Caco-2 (cell line): ENCODE measurements around the gene HIVEP3. TPM values are rescaled to one million over a fixed set of nuclear protein-coding genes. Genes with fewer than 3 reads are reported as not detected.

Source experiments
- BruUV-seq: library from RNA; stranded (reverse); fragments of 400-500 nt; replicated peaks from 2 replicates; lab custom pipeline; 2021; lab: Mats Ljungman, UMichigan
- CTCF ChIA-PET: fragments of 300-600 bp; sonication (Branson Sonifier 250); formaldehyde crosslinking; loops from one replicate; lab custom pipeline; 2022; ENCODE audit warnings: antibody characterized with exemption; lab: Charles Lee
- POLR2A ChIA-PET: fragments of 300-600 bp; sonication (Branson Sonifier 250); formaldehyde crosslinking; loops from one replicate; lab custom pipeline; 2022; ENCODE audit warnings: antibody characterized with exemption; lab: Charles Lee
- DNase-seq, 2 experiments: peaks; one replicate each; pipeline versions ENCODE4 v3.0.0 to v3.0.0-alpha.2; 2020 to 2022
- H3K27me3 ChIP-seq: replicated peaks from 2 replicates; pipeline ENCODE4 v1.6.0; 2011; ENCODE audit warnings: low read length; ENCODE audit not compliant: control insufficient read depth, insufficient read depth
- H3K36me3 ChIP-seq: 2 replicates; pipeline ENCODE4 v1.5.1; 2011; ENCODE audit warnings: low read length; ENCODE audit not compliant: control insufficient read depth, insufficient read depth
- H3K4me1 ChIP-seq: fragments of 250-450 bp; sonication (Bioruptor Pico); 2 replicates; pipeline ENCODE4 v1.5.1; 2020; ENCODE audit warnings: mild to moderate bottlenecking
- H3K4me3 ChIP-seq: 2 replicates; pipeline ENCODE4 v1.5.1; 2011; ENCODE audit warnings: low read depth, mild to moderate bottlenecking, control low read depth, low read length
- H3K9me3 ChIP-seq: fragments of 250-450 bp; sonication (Bioruptor Pico); 2 replicates; pipeline ENCODE4 v1.5.1; 2020; ENCODE audit warnings: mild to moderate bottlenecking, moderate library complexity
- H3K27ac Mint-ChIP-seq: one replicate; pipeline ENCODE4 v1.8.0; 2022; ENCODE audit warnings: mixed read lengths; ENCODE audit not compliant: unreplicated experiment
- H3K27me3 Mint-ChIP-seq: one replicate; pipeline ENCODE4 v1.8.0; 2022; ENCODE audit warnings: mixed read lengths; ENCODE audit not compliant: insufficient read depth, unreplicated experiment
- H3K36me3 Mint-ChIP-seq: one replicate; pipeline ENCODE4 v1.8.0; 2022; ENCODE audit warnings: mild to moderate bottlenecking, mixed read lengths; ENCODE audit not compliant: insufficient read depth, unreplicated experiment
- H3K4me1 Mint-ChIP-seq: one replicate; pipeline ENCODE4 v1.8.0; 2022; ENCODE audit warnings: low read depth, mixed read lengths; ENCODE audit not compliant: unreplicated experiment
- H3K4me3 Mint-ChIP-seq: one replicate; pipeline ENCODE4 v1.8.0; 2022; ENCODE audit warnings: mild to moderate bottlenecking, moderate library complexity, mixed read lengths; ENCODE audit not compliant: unreplicated experiment
- H3K9me3 Mint-ChIP-seq: one replicate; pipeline ENCODE4 v1.8.0; 2022; ENCODE audit warnings: mixed read lengths; ENCODE audit not compliant: unreplicated experiment
- CTCF ChIP-seq, 2 experiments: fragments of 200-600 bp in 1 of 2; IDR thresholded peaks; 1 replicate in 1 of 2; 2 replicates in 1 of 2; pipeline versions ENCODE4 v1.5.1 to v1.8.0; 2011 to 2022; ENCODE audit warnings: antibody characterized with exemption in 1 of 2, control low read depth in 1 of 2, inconsistent platforms in 1 of 2, low read depth in 1 of 2, low read length in 1 of 2, mild to moderate bottlenecking in 1 of 2, moderate library complexity in 1 of 2; ENCODE audit not compliant: insufficient read depth in 1 of 2, severe bottlenecking in 1 of 2, unreplicated experiment in 1 of 2
- intact Hi-C: fragments of 100-400 bp; cut with micrococcal nuclease; formaldehyde crosslinking; loops from one replicate; pipeline ENCODE4 v1.10.0; 2022; ENCODE audit not compliant: unreplicated experiment
- total RNA-seq: library from RNA; stranded (reverse); gene quantifications from 2 replicates; pipeline ENCODE4 v1.2.3, GENCODE V29; 2022

Gene HIVEP3
- total RNA-seq, 1 experiment from 2014 or later: 0.25 TPM

GRCh38 chr1:41528106-41528505 is 390.6 kb downstream of the HIVEP3 start:
- no TSS peak for BruUV-seq
- Mint-ChIP-seq H3K27me3 (peaks cover 21% of the 10 kb centered on the region), H3K4me3 (no peak overlapping the region), H3K36me3 (no peaks in the 10 kb centered on the region), H3K4me1 (no peaks in the 10 kb centered on the region), H3K9me3 (peaks cover 12% of the 10 kb centered on the region), H3K27ac (no peak overlapping the region)
- no peak for DNase-seq
- Histone ChIP-seq H3K4me1 (no peaks in the 10 kb centered on the region), H3K9me3 (no peaks in the 10 kb centered on the region), H3K4me3 (no peak overlapping the region), H3K27me3 (no peaks in the 10 kb centered on the region), H3K36me3 (no peaks in the 10 kb centered on the region)
- intact Hi-C loops: no loop called here
- ChIA-PET POLR2A (no interaction called here), CTCF (no interaction called here)
- TF ChIP-seq CTCF (IDR thresholded peaks at IDR 0.05; ENCODE audit: insufficient read depth in 1 of 2, low read depth in 1 of 2, low read length in 1 of 2, severe bottlenecking in 1 of 2, unreplicated experiment in 1 of 2): no peak

GRCh38 chr1:41526956-41527561 is 391.7 kb downstream of the HIVEP3 start:
- intact Hi-C loops: no loop called here
- Histone ChIP-seq H3K9me3 (no peaks in the 10 kb centered on the region), H3K4me3 (no peak overlapping the region), H3K27me3 (no peaks in the 10 kb centered on the region), H3K36me3 (no peaks in the 10 kb centered on the region), H3K4me1 (no peaks in the 10 kb centered on the region)
- no TSS peak for BruUV-seq
- Mint-ChIP-seq H3K27ac (no peak overlapping the region), H3K4me3 (no peak overlapping the region), H3K27me3 (peaks cover 13% of the 10 kb centered on the region), H3K36me3 (no peaks in the 10 kb centered on the region), H3K9me3 (peaks cover 12% of the 10 kb centered on the region), H3K4me1 (no peaks in the 10 kb centered on the region)
- no peak for DNase-seq
- ChIA-PET POLR2A (no interaction called here), CTCF (no interaction called here)
- TF ChIP-seq CTCF (IDR thresholded peaks at IDR 0.05; ENCODE audit: insufficient read depth in 1 of 2, low read depth in 1 of 2, low read length in 1 of 2, severe bottlenecking in 1 of 2, unreplicated experiment in 1 of 2): no peak

- no peaks in the 10 kb centered on the region for H3K36me3 Mint-ChIP-seq
- CTCF ChIA-PET: no interaction called here
- intact Hi-C loops: no loop called here
These were observed 392.7 kb downstream of the HIVEP3 start for GRCh38 chr1:41525891-41526587.

More at GRCh38 chr1:41525891-41526587, 392.7 kb downstream of the HIVEP3 start:
- Histone ChIP-seq H3K9me3 (no peaks in the 10 kb centered on the region), H3K4me1 (no peaks in the 10 kb centered on the region), H3K4me3 (no peak overlapping the region), H3K27me3 (no peaks in the 10 kb centered on the region), H3K36me3 (no peaks in the 10 kb centered on the region)
- DNase-seq: no peak
- Mint-ChIP-seq H3K4me1 (no peaks in the 10 kb centered on the region), H3K4me3 (no peak overlapping the region), H3K27ac (no peak overlapping the region), H3K9me3 (peaks cover 6% of the 10 kb centered on the region), H3K27me3 (peaks cover 4% of the 10 kb centered on the region)
- TF ChIP-seq CTCF (IDR thresholded peaks at IDR 0.05; ENCODE audit: insufficient read depth in 1 of 2, low read depth in 1 of 2, low read length in 1 of 2, severe bottlenecking in 1 of 2, unreplicated experiment in 1 of 2): no peak
- POLR2A ChIA-PET: no interaction called here
- no TSS peak for BruUV-seq
